Neural progenitor cell (in vitro differentiated cells): ENCODE measurements around the gene SUPT4H1.

ENCODE experiments used
- CTCF ChIP-seq: fragments of 200-600 bp; sonication (generic); IDR thresholded peaks from 2 replicates; pipeline ENCODE4 v1.5.1; 2017; ENCODE audit warnings: antibody characterized with exemption, mild to moderate bottlenecking
- EZH2 ChIP-seq: fragments of 200-600 bp; sonication (generic); IDR thresholded peaks from 2 replicates; pipeline ENCODE4 v1.6.1; 2017; ENCODE audit warnings: antibody characterized with exemption, mild to moderate bottlenecking, moderate library complexity
- EZH2phosphoT487 ChIP-seq: fragments of 200-600 bp; sonication (generic); IDR thresholded peaks from 2 replicates; pipeline ENCODE4 v1.6.1; 2017; ENCODE audit warnings: antibody characterized with exemption

- TF ChIP-seq CTCF = no peak
- no peak for TF ChIP-seq EZH2
- TF ChIP-seq EZH2phosphoT487 = no peak
Measured at GRCh38 chr17:58364270-58364942, 12.4 kb upstream of the SUPT4H1 start.
